ENCODE results near the gene REV1. TPM values are rescaled to one million over a fixed set of nuclear protein-coding genes. Genes with fewer than 3 reads are reported as not detected.

Gene REV1
- total and polyA plus RNA-seq, 2 of the 4 experiments (the other 2 are of a cell fraction), result 13.4 to 30.1 TPM

GRCh38 chr2:99478632-99479031 lies 11.2 kb downstream of the REV1 start:
- Histone ChIP-seq H2BK5ac (ENCODE audit: low read depth, low read length, poor library complexity, severe bottlenecking) (no peak overlapping the region), H3K4me1 (ENCODE audit: control insufficient read depth, insufficient read depth, low read length) (peaks cover 3% of the 10 kb centered on the region; the same call in 1 of the 2 replicates), H3K9me1 (ENCODE audit: insufficient read depth, low read length) (peaks cover 24% of the 10 kb centered on the region), H3K18ac (ENCODE audit: low read depth, low read length) (no peak overlapping the region), H4K5ac (ENCODE audit: low read depth, low read length) (no peak overlapping the region), H3K4me3 (ENCODE audit: insufficient read depth, low read depth, low read length) (no peak overlapping the region), H4K20me1 (ENCODE audit: insufficient read depth, low read length) (peaks cover 40% of the 10 kb centered on the region), H2BK15ac (ENCODE audit: low read depth, low read length) (no peak overlapping the region), H3K27me3 (ENCODE audit: control insufficient read depth, insufficient read depth, low read length) (no peaks in the 10 kb centered on the region), H2BK20ac (ENCODE audit: low read depth, low read length) (no peak overlapping the region), H3K9me3 (ENCODE audit: control insufficient read depth, insufficient read depth, low read length) (no peaks in the 10 kb centered on the region), H2AK5ac (ENCODE audit: low read depth, low read length) (no peak overlapping the region), H3K14ac (replicated peaks; ENCODE audit: low read depth, low read length) (no peak overlapping the region), H3K79me1 (ENCODE audit: low read depth in 1 of 2, low read length in 2 of 2) (peaks cover 38 to 67% of the 10 kb centered on the region in 2 experiments), H4K91ac (ENCODE audit: insufficient read depth, low read depth, low read length) (no peak overlapping the region), H2BK120ac (ENCODE audit: low read depth, low read length) (no peak overlapping the region), H4K8ac (ENCODE audit: low read depth in 2 of 2, low read length in 2 of 2) (no peak overlapping the region), H3K36me3 (ENCODE audit: control insufficient read depth, insufficient read depth, low read length) (no peaks in the 10 kb centered on the region), H2AFZ (replicated peaks; ENCODE audit: low read length, poor library complexity) (no peak overlapping the region), H3K23ac (ENCODE audit: low read depth, low read length) (no peak overlapping the region), H3K9ac (ENCODE audit: low read depth, low read length) (no peak overlapping the region), H3K4me2 (ENCODE audit: low read depth, low read length) (no peak overlapping the region), H3K27ac (ENCODE audit: insufficient read depth, low read length) (no peak overlapping the region), H3K4ac (ENCODE audit: low read depth, low read length) (no peak overlapping the region), H2AK9ac (replicated peaks; ENCODE audit: low read depth, low read length, poor library complexity) (no peak overlapping the region), H3K56ac (ENCODE audit: extremely low read depth, insufficient read depth, low read length) (no peak overlapping the region)
- no peak for DNase-seq
- dilution Hi-C loops (cut with HindIII; ENCODE audit: low sequenced_read_pairs, unreplicated experiment), result no loop called here
- intact Hi-C loops (cut with micrococcal nuclease), result no loop called here
- no TSS peak for BruUV-seq (replicated peaks)
- in situ Hi-C loops (cut with MboI; ENCODE audit: low sequenced_read_pairs), result loop anchor here (10.0 kb wide), 1 partner anchor 294 kb away; the partner anchor contains the start of genes MITD1 and MRPL30
- WGBS, 2 experiments (ENCODE audit: extremely low coverage in 2 of 2, insufficient read length in 1 of 2), result 93% methylated on average over 4 of the region's 5 CpGs; no CpG with 5 or more reads in 1 of the 2 experiments
- POLR2A ChIA-PET (ENCODE audit: unreplicated experiment), result no interaction called here
- ATAC-seq (ENCODE audit: low read depth), result no peak
- CTCF ChIA-PET, result no interaction called here
- TF ChIP-seq RAD21 (IDR thresholded peaks at IDR 0.05; ENCODE audit: low read length) (no peak), FOS (IDR thresholded peaks at IDR 0.05; ENCODE audit: low read depth, low read length) (no peak), RCOR1 (IDR thresholded peaks at IDR 0.05; ENCODE audit: insufficient replicate concordance, low read length) (no peak), SMC3 (IDR thresholded peaks at IDR 0.05; ENCODE audit: low read depth, low read length) (no peak), BHLHE40 (IDR thresholded peaks at IDR 0.05; ENCODE audit: low read depth, low read length) (no peak), CHD1 (IDR thresholded peaks at IDR 0.05; ENCODE audit: low read depth, low read length) (no peak), ELK1 (IDR thresholded peaks at IDR 0.05; ENCODE audit: borderline replicate concordance, low read depth, low read length) (no peak), CEBPB (IDR thresholded peaks at IDR 0.05; ENCODE audit: low read depth, low read length) (no peak)
